ENCODE data around the gene FAM240B.

FAM240B gene

GRCh38 chr9:38706493-38706892, 13.4 kb downstream of the FAM240B start:
- no peak for DNase-seq
- no peak overlapping the region for H3K4me3 ChIP-seq (ENCODE audit: control insufficient read depth in 1 of 7, extremely low read depth in 1 of 7, insufficient read depth in 4 of 7, low read depth in 2 of 7, low read length in 6 of 7)
- POLR2A ChIA-PET: no interaction called here
- WGBS (ENCODE audit: insufficient coverage): 90% methylated on average over 7 of the region's 7 CpGs
- H3K27me3 ChIP-seq (replicated peaks in 2 of 5; ENCODE audit: control insufficient read depth in 4 of 5, insufficient read depth in 5 of 5, low read length in 4 of 5): peaks cover 0 to 20% (median 7%) of the 10 kb centered on the region in 5 experiments
- CTCF ChIA-PET: interaction anchor here (0.9 to 1.5 kb wide), 4 partner anchors 9 to 33 kb away, joined by 3 to 4 read pairs (median 3); partner anchors contain the start of gene FAM240B
- no peaks in the 10 kb centered on the region for H3K4me1 ChIP-seq (ENCODE audit: control extremely low read depth in 1 of 4, control insufficient read depth in 4 of 4, insufficient read depth in 4 of 4, low read length in 3 of 4)
- peaks cover 0 to 2% (median 0%) of the 10 kb centered on the region in 5 experiments for H3K9me3 ChIP-seq (ENCODE audit: control extremely low read depth in 1 of 5, control insufficient read depth in 4 of 5, insufficient read depth in 2 of 5, low read depth in 1 of 5, low read length in 4 of 5)
- no peaks in the 10 kb centered on the region for H3K36me3 ChIP-seq (ENCODE audit: control insufficient read depth in 4 of 4, insufficient read depth in 4 of 4, low read length in 3 of 4)
- H3K27ac ChIP-seq (ENCODE audit: insufficient read depth in 1 of 2, low read depth in 1 of 2, low read length in 2 of 2, poor library complexity in 1 of 2, severe bottlenecking in 2 of 2): no peak overlapping the region

GRCh38 chr9:38705917-38706316, 14.0 kb downstream of the FAM240B start:
- H3K4me1 ChIP-seq (ENCODE audit: control extremely low read depth in 1 of 4, control insufficient read depth in 4 of 4, insufficient read depth in 4 of 4, low read length in 3 of 4): no peaks in the 10 kb centered on the region
- POLR2A ChIA-PET: no interaction called here
- no peak overlapping the region for H3K27ac ChIP-seq (ENCODE audit: insufficient read depth in 1 of 2, low read depth in 1 of 2, low read length in 2 of 2, poor library complexity in 1 of 2, severe bottlenecking in 2 of 2)
- peaks cover 0 to 18% (median 7%) of the 10 kb centered on the region in 5 experiments for H3K27me3 ChIP-seq (replicated peaks in 2 of 5; ENCODE audit: control insufficient read depth in 4 of 5, insufficient read depth in 5 of 5, low read length in 4 of 5)
- peaks cover 0 to 2% (median 0%) of the 10 kb centered on the region in 5 experiments for H3K9me3 ChIP-seq (ENCODE audit: control extremely low read depth in 1 of 5, control insufficient read depth in 4 of 5, insufficient read depth in 2 of 5, low read depth in 1 of 5, low read length in 4 of 5)
- CTCF ChIA-PET: interaction anchor here (0.9 to 1.5 kb wide), 5 partner anchors 9 to 33 kb away, joined by 3 to 4 read pairs (median 3); partner anchors contain the start of gene FAM240B
- 100% methylated on average over 1 of the region's 6 CpGs for WGBS (ENCODE audit: insufficient coverage)
- no peak overlapping the region for H3K4me3 ChIP-seq (ENCODE audit: control insufficient read depth in 1 of 7, extremely low read depth in 1 of 7, insufficient read depth in 4 of 7, low read depth in 2 of 7, low read length in 6 of 7)
- H3K36me3 ChIP-seq (ENCODE audit: control insufficient read depth in 4 of 4, insufficient read depth in 4 of 4, low read length in 3 of 4): no peaks in the 10 kb centered on the region
- DNase-seq: no peak

- H3K9me3 ChIP-seq (ENCODE audit: control extremely low read depth in 1 of 5, control insufficient read depth in 4 of 5, insufficient read depth in 2 of 5, low read depth in 1 of 5, low read length in 4 of 5): peaks cover 0 to 2% (median 0%) of the 10 kb centered on the region in 5 experiments
- H3K36me3 ChIP-seq (ENCODE audit: control insufficient read depth in 4 of 4, insufficient read depth in 4 of 4, low read length in 3 of 4): no peaks in the 10 kb centered on the region
- H3K27me3 ChIP-seq (replicated peaks in 2 of 5; ENCODE audit: control insufficient read depth in 4 of 5, insufficient read depth in 5 of 5, low read length in 4 of 5): peaks cover 0 to 3% (median under 1%) of the 10 kb centered on the region in 5 experiments
- no peak overlapping the region for H3K4me3 ChIP-seq (ENCODE audit: control insufficient read depth in 1 of 7, extremely low read depth in 1 of 7, insufficient read depth in 4 of 7, low read depth in 2 of 7, low read length in 6 of 7)
- WGBS (ENCODE audit: insufficient coverage): no CpG with 5 or more reads among the region's 1 CpG
- H3K4me1 ChIP-seq (ENCODE audit: control extremely low read depth in 1 of 4, control insufficient read depth in 4 of 4, insufficient read depth in 4 of 4, low read length in 3 of 4): no peaks in the 10 kb centered on the region
- ChIA-PET CTCF (no interaction called here), POLR2A (no interaction called here)
- no peak for DNase-seq
- H3K27ac ChIP-seq (ENCODE audit: insufficient read depth in 1 of 2, low read depth in 1 of 2, low read length in 2 of 2, poor library complexity in 1 of 2, severe bottlenecking in 2 of 2): no peak overlapping the region
Measured at GRCh38 chr9:38700695-38701094, 19.2 kb downstream of the FAM240B start.

- CTCF ChIA-PET: no interaction called here
- Histone ChIP-seq H3K4me3 (ENCODE audit: control insufficient read depth in 1 of 7, extremely low read depth in 1 of 7, insufficient read depth in 4 of 7, low read depth in 2 of 7, low read length in 6 of 7) (no peak overlapping the region), H3K27ac (ENCODE audit: insufficient read depth in 1 of 2, low read depth in 1 of 2, low read length in 2 of 2, poor library complexity in 1 of 2, severe bottlenecking in 2 of 2) (no peak overlapping the region), H3K4me1 (ENCODE audit: control extremely low read depth in 1 of 4, control insufficient read depth in 4 of 4, insufficient read depth in 4 of 4, low read length in 3 of 4) (no peaks in the 10 kb centered on the region), H3K36me3 (ENCODE audit: control insufficient read depth in 4 of 4, insufficient read depth in 4 of 4, low read length in 3 of 4) (no peaks in the 10 kb centered on the region), H3K27me3 (replicated peaks in 2 of 5; ENCODE audit: control insufficient read depth in 4 of 5, insufficient read depth in 5 of 5, low read length in 4 of 5) (peaks cover 0 to 2% (median 0%) of the 10 kb centered on the region in 5 experiments), H3K9me3 (ENCODE audit: control extremely low read depth in 1 of 5, control insufficient read depth in 4 of 5, insufficient read depth in 2 of 5, low read depth in 1 of 5, low read length in 4 of 5) (peaks cover 0 to 2% (median 0%) of the 10 kb centered on the region in 5 experiments)
- 42% methylated on average over 5 of the region's 7 CpGs for WGBS (ENCODE audit: insufficient coverage)
- POLR2A ChIA-PET: no interaction called here
- DNase-seq: peak in 2 of 3 donors; percentile 8 to 9
Measured at GRCh38 chr9:38699337-38699736, 20.6 kb downstream of the FAM240B start.

GRCh38 chr9:38697776-38698300, 22.1 kb downstream of the FAM240B start:
- ChIA-PET POLR2A (no interaction called here), CTCF (interaction anchor here (1.7 kb wide), 1 partner anchor 8 kb away, joined by 3 read pairs; no protein-coding TSS in a partner anchor)
- DNase-seq: no peak
- Histone ChIP-seq H3K4me1 (ENCODE audit: control extremely low read depth in 1 of 4, control insufficient read depth in 4 of 4, insufficient read depth in 4 of 4, low read length in 3 of 4) (no peaks in the 10 kb centered on the region), H3K4me3 (ENCODE audit: control insufficient read depth in 1 of 7, extremely low read depth in 1 of 7, insufficient read depth in 4 of 7, low read depth in 2 of 7, low read length in 6 of 7) (no peak overlapping the region), H3K27ac (ENCODE audit: insufficient read depth in 1 of 2, low read depth in 1 of 2, low read length in 2 of 2, poor library complexity in 1 of 2, severe bottlenecking in 2 of 2) (no peak overlapping the region), H3K27me3 (replicated peaks in 2 of 5; ENCODE audit: control insufficient read depth in 4 of 5, insufficient read depth in 5 of 5, low read length in 4 of 5) (peaks cover 0 to 2% (median 0%) of the 10 kb centered on the region in 5 experiments), H3K9me3 (ENCODE audit: control extremely low read depth in 1 of 5, control insufficient read depth in 4 of 5, insufficient read depth in 2 of 5, low read depth in 1 of 5, low read length in 4 of 5) (no peaks in the 10 kb centered on the region), H3K36me3 (ENCODE audit: control insufficient read depth in 4 of 4, insufficient read depth in 4 of 4, low read length in 3 of 4) (no peaks in the 10 kb centered on the region)
- WGBS (ENCODE audit: insufficient coverage): no CpG with 5 or more reads among the region's 2 CpGs

- Histone ChIP-seq H3K36me3 (ENCODE audit: control insufficient read depth in 4 of 4, insufficient read depth in 4 of 4, low read length in 3 of 4) (no peaks in the 10 kb centered on the region), H3K4me1 (ENCODE audit: control extremely low read depth in 1 of 4, control insufficient read depth in 4 of 4, insufficient read depth in 4 of 4, low read length in 3 of 4) (no peaks in the 10 kb centered on the region), H3K27me3 (replicated peaks in 2 of 5; ENCODE audit: control insufficient read depth in 4 of 5, insufficient read depth in 5 of 5, low read length in 4 of 5) (peaks cover 0 to 2% (median 0%) of the 10 kb centered on the region in 5 experiments), H3K27ac (ENCODE audit: insufficient read depth in 1 of 2, low read depth in 1 of 2, low read length in 2 of 2, poor library complexity in 1 of 2, severe bottlenecking in 2 of 2) (no peak overlapping the region), H3K4me3 (ENCODE audit: control insufficient read depth in 1 of 7, extremely low read depth in 1 of 7, insufficient read depth in 4 of 7, low read depth in 2 of 7, low read length in 6 of 7) (no peak overlapping the region), H3K9me3 (ENCODE audit: control extremely low read depth in 1 of 5, control insufficient read depth in 4 of 5, insufficient read depth in 2 of 5, low read depth in 1 of 5, low read length in 4 of 5) (no peaks in the 10 kb centered on the region)
- WGBS (ENCODE audit: insufficient coverage): 100% methylated on average over 2 of the region's 3 CpGs
- no peak for DNase-seq
- CTCF ChIA-PET: interaction anchor here (1.7 kb wide), 1 partner anchor 9 kb away, joined by 3 read pairs; no protein-coding TSS in a partner anchor
- POLR2A ChIA-PET: no interaction called here
Measured at GRCh38 chr9:38696999-38697398, 22.9 kb downstream of the FAM240B start.

GRCh38 chr9:38694676-38695075, 25.3 kb downstream of the FAM240B start:
- H3K27ac ChIP-seq (ENCODE audit: insufficient read depth in 1 of 2, low read depth in 1 of 2, low read length in 2 of 2, poor library complexity in 1 of 2, severe bottlenecking in 2 of 2): no peak overlapping the region
- DNase-seq: no peak
- H3K4me1 ChIP-seq (ENCODE audit: control extremely low read depth in 1 of 4, control insufficient read depth in 4 of 4, insufficient read depth in 4 of 4, low read length in 3 of 4): no peaks in the 10 kb centered on the region
- no peaks in the 10 kb centered on the region for H3K9me3 ChIP-seq (ENCODE audit: control extremely low read depth in 1 of 5, control insufficient read depth in 4 of 5, insufficient read depth in 2 of 5, low read depth in 1 of 5, low read length in 4 of 5)
- ChIA-PET CTCF (no interaction called here), POLR2A (no interaction called here)
- H3K36me3 ChIP-seq (ENCODE audit: control insufficient read depth in 4 of 4, insufficient read depth in 4 of 4, low read length in 3 of 4): no peaks in the 10 kb centered on the region
- H3K4me3 ChIP-seq (ENCODE audit: control insufficient read depth in 1 of 7, extremely low read depth in 1 of 7, insufficient read depth in 4 of 7, low read depth in 2 of 7, low read length in 6 of 7): no peak overlapping the region
- 94% methylated on average over 9 of the region's 10 CpGs for WGBS (ENCODE audit: insufficient coverage)
- H3K27me3 ChIP-seq (replicated peaks in 2 of 5; ENCODE audit: control insufficient read depth in 4 of 5, insufficient read depth in 5 of 5, low read length in 4 of 5): peaks cover 0 to 9% (median 2%) of the 10 kb centered on the region in 5 experiments

Measured in common myeloid progenitor, CD34-positive (primary cell).